ENCODE measurements around the gene NRG3.

Gene NRG3

DNA sequence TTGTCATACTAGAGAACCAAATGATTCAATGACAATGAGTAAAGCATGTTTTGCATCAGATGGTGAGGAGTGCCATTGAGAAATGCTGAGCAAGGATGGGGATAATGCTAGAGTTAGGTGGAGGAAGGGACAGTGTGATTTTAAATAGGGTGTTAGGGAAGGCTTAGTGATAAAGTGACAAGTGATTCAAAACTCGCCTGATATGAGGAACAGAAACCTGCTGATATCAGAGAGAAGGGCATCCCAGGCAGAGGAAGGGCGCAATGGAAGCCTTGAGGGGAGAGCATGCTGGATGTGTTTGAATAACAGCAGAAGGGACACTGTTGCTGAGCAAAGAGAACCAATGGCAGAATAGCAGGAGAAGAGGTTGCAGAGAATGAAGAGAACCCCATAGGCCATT is 196.2 kb downstream of the NRG3 start:
- TF ChIP-seq CTCF (IDR thresholded peaks at IDR 0.05; ENCODE audit: insufficient read depth, low read depth, low read length, missing control alignments), result no peak
- H3K4me3 ChIP-seq (ENCODE audit: low read depth, low read length), result no peak overlapping the region
- DNase-seq (ENCODE audit: low read depth), result peak; percentile 3

- H3K4me3 ChIP-seq (ENCODE audit: low read depth, low read length), result no peak overlapping the region
- TF ChIP-seq CTCF (IDR thresholded peaks at IDR 0.05; ENCODE audit: insufficient read depth, low read depth, low read length, missing control alignments), result no peak
- no peak for DNase-seq (ENCODE audit: low read depth)
These were observed 197.1 kb downstream of the NRG3 start for GRCh38 chr10:82072124-82072523.

DNA sequence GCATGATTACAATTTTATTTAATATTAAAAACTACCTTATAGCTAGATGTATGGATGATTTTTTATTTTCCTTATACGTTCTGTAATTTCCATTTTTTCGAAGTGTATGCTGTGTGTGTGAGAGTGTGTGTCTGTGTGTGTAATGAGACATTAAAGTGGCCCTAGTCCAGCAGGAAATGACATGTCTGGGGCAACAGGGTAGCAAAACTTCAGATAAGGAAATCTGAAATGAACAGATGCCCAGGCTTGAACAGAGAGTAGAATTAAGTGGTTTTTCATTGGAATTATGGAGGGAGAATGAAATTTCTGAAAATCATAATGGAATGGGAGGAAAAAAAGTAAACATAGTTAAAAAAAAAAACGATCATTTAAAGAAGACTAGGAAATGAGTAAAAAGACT is 200.6 kb downstream of the NRG3 start:
- DNase-seq (ENCODE audit: low read depth), result no peak
- TF ChIP-seq CTCF (IDR thresholded peaks at IDR 0.05; ENCODE audit: insufficient read depth, low read depth, low read length, missing control alignments), result no peak
- H3K4me3 ChIP-seq (ENCODE audit: low read depth, low read length), result no peak overlapping the region

DNA sequence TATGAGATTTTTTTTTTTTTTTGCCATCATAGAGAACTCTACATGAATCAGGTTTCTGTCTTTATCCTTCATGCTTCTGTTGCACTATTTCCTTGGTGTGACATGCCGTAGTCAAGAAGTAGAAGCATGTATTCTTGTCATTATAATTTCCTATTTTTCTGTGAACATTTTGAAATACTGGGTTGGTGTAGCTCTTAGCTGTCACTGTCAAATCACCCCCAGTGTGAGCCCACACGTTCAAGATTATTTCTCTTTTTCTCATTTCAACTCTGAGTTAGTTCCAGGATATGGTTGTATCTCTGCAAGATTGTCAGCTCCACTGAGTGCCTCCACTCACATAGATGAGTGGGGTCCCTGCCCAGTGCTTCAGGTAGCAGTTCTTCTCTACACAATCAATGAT is 209.5 kb downstream of the NRG3 start:
- no peak for TF ChIP-seq CTCF (IDR thresholded peaks at IDR 0.05; ENCODE audit: insufficient read depth, low read depth, low read length, missing control alignments)
- no peak for DNase-seq (ENCODE audit: low read depth)
- H3K4me3 ChIP-seq (ENCODE audit: low read depth, low read length), result no peak overlapping the region

DNA sequence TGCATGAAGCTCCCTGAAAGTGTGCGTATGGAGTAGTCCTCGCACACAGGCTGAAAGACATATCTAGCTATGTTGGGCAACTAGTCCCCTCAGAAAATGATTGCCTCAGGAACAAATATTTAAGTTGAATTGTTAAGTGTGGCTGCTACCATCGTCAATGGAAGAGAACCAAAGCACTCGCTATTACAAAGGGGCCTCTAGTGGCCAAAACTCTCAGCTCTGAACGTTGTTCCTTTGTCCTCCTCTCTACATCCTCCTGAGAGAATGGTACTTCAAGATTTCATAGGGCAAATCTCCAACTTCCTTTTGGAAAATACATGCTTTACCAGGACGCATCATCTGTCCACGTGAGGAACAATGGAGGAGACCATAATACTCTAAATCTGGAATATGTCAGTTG is 209.9 kb downstream of the NRG3 start:
- DNase-seq (ENCODE audit: low read depth), result no peak
- no peak for TF ChIP-seq CTCF (IDR thresholded peaks at IDR 0.05; ENCODE audit: insufficient read depth, low read depth, low read length, missing control alignments)
- H3K4me3 ChIP-seq (ENCODE audit: low read depth, low read length), result no peak overlapping the region

DNA sequence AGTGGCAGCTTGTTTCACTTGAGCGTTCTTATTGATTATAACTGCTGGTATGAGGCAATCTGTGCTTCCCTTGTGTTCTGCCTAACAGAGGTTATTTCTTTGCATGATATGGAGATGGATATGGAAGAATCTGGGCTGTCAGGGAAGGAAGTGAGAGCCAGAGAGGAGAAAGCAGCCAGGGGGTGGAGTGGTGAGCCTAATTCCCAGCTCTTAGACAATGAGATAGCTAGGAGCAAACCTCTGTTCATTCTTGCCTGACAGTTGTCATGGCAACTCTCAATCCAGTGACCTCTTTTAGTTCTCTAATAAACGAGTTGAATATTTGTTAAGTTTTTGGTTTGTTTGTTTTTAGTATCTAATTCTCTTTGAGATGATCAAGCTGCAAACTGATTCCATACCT is 214.3 kb downstream of the NRG3 start:
- no peak overlapping the region for H3K4me3 ChIP-seq (ENCODE audit: low read depth, low read length)
- DNase-seq (ENCODE audit: low read depth), result no peak
- TF ChIP-seq CTCF (IDR thresholded peaks at IDR 0.05; ENCODE audit: insufficient read depth, low read depth, low read length, missing control alignments), result no peak

- no peak for TF ChIP-seq CTCF (IDR thresholded peaks at IDR 0.05; ENCODE audit: insufficient read depth, low read depth, low read length, missing control alignments)
- no peak for DNase-seq (ENCODE audit: low read depth)
These were observed 216.4 kb downstream of the NRG3 start for GRCh38 chr10:82091413-82091812.

More at GRCh38 chr10:82091413-82091812, 216.4 kb downstream of the NRG3 start:
- H3K4me3 ChIP-seq (ENCODE audit: low read depth, low read length), result no peak overlapping the region

Measured in GM12865 (cell line).